Superior temporal gyrus (tissue), 1 donor: ENCODE data around the gene GAB2.
"Not testable (repeated sequence)": the region's sequence is repeated elsewhere in the genome, so short reads cannot be mapped to it uniquely, and the experiment has no call there.

Experiments
- DNase-seq: peaks from one replicate; pipeline ENCODE4 v3.0.0-alpha.2; 2016; ENCODE audit errors: extremely low spot score

The GAB2 gene

GRCh38 chr11:78223320-78223954 is 194.2 kb downstream of the GAB2 start:
- DNase-seq, result no peak

DNA sequence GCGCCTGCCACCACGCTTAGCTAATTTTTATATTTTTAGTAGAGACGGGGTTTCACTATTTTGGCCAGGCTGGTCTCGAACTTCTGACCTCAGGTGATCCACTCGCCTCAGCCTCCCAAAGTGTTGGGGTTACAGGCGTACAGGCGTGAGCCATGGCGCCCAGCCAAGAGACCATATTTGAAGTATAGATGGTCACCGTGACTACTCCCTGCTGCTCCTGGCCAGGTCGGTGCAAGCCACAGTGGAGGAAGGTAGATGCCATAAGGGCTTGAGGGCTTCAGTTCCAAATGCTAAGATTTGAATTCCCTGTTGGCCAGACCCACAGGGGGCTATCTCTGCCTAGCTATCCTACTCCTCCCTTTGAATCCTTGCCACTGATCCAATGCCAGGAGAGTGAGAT is 194.9 kb downstream of the GAB2 start:
- DNase-seq, result not testable (repeated sequence)

DNA sequence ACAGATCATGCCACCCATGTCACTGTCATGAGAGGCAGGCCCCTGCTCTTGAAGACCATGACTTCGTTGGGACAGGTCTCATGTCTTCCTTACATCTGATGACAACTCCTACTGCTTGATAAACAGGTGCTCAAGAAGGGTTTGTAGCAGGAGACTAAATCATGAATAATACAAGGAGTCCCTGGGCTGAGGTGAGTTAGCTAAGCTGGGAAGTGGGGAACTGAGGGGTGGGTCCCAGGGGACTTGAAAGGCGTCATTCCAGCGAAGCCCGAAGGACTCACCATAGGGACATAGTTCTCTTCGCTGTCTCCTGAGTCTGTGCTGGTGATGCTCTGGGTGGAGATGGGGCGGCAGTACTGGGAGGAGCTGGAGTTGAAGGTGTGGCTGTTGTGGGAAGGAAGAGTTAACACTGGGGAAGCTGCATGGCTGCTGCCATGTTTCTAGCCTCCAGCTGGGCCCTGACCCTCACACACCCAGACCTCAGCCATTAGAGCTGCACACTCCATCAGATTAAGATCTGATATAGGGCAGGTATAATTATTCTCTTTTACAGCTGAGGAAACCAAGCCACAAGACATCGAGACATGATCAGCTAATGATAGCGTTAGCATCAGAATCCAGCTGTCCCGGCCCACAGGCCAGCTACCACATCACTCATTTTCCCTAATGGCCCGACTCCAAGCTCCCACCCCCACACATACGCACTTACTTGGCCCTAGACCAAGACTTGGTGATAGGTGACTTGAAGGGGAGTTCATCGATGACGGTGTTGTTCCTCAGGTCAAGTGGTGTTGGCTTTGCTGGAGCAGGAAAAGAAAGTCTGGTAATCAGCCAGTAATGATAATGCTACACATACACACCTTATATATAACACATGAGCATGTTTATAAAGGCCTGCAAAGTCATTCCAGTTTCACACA is 196.0 kb downstream of the GAB2 start:
- no peak for DNase-seq

- DNase-seq, result no peak
Measured at GRCh38 chr11:78220218-78221157, 197.1 kb downstream of the GAB2 start.

DNA sequence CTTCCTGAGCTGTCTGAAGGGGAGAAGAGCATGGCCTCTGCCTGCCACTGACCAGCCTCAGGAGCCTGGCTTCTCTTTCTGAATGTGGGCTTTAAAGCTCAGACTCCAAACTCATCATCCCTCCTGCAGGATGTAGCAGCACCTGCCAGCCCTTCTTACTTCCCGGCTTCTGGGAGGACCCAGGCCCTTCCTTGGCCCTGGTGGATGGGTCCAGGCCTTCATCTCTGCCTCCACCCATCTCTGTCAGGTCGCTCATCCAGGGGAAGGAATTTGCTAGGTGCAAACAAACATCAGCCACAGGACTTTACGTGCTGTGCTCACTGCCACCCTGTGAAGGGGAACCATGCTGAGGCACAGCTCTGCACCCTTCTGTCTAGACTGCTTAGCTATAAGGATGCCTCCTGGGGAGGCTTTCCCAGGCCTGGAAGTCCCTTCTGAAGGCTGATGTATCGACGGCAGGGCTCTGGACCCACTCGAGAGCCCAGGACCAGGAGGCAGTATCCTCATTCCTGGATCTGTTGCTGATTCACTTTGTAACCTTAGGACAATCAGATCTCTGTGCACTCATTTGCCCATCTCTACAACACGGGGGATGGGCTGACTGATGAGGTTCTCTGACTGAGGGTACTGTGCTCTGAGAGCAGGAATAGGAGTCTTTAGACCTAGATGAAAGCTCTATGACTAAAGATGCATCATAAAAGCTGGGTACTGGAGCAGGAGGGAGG is 198.0 kb downstream of the GAB2 start:
- DNase-seq, result peak; percentile 44

DNA sequence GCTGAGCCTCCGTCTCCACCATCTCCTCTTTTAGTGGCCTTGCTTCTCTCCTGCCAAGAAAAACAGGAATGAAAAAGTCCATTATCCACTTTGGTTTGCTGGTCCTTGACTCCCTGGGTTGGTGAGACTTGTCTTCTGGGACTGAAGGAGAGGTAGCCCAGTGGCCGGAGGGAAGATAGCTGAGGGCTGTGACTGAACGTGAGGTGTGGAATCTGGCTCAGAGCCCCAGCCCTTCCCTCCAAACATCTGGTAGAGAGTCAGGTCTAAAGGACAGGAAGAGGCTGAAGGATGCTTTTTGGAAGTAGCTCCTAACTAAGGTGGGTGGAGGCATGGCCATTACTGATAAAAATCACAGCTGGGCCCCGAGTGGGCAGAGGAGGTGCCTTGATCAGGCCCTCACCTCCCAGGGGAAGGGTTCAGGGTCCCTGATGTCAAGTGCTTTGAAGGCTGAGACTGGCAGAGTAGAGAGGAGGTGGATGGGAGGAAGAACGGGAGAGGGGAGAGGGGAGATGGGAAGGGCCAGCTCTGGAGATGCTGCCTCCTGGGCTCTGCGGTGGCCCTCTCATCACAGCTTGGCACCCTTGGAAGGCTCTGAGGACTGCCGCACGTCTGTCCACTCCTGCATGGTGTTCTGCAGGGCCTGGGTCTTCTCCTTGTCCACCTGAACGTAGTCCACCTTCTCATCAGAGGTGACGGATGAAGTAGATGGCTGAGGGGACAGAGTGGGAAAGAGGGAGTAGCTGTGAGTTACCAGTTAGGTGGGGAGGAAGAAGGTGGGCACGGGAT is 198.7 kb downstream of the GAB2 start:
- no peak for DNase-seq

- no peak for DNase-seq
Measured at GRCh38 chr11:78217650-78218541, 199.7 kb downstream of the GAB2 start.

- no peak for DNase-seq
Measured at GRCh38 chr11:78216571-78217287, 200.9 kb downstream of the GAB2 start.

- DNase-seq, result no peak
Measured at GRCh38 chr11:78216021-78216420, 201.6 kb downstream of the GAB2 start.

- DNase-seq, result no peak
Measured at GRCh38 chr11:78214331-78215194, 203.1 kb downstream of the GAB2 start.

- DNase-seq, result no peak
Measured at GRCh38 chr11:78213526-78214330, 203.9 kb downstream of the GAB2 start.

GRCh38 chr11:78212586-78213371 is 204.8 kb downstream of the GAB2 start:
- no peak for DNase-seq

DNA sequence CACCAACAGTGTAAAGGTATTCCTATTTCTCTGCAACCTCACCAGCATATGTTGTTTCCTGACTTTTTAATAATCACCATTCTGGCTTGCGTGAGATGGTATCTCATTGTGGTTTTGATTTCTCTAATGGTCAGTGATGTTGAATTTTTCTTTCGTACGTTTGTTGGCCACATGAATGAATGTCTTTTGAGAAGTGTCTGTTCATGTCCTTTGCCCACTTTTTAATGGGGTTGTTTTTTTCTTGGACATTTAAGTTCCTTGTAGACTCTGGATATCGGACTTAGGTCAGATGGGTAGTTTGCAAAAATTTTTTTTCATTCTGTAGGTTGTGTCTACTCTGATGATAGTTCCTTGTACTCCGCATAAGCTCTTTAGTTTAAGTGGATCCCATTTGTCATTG is 206.1 kb downstream of the GAB2 start:
- no peak for DNase-seq

DNA sequence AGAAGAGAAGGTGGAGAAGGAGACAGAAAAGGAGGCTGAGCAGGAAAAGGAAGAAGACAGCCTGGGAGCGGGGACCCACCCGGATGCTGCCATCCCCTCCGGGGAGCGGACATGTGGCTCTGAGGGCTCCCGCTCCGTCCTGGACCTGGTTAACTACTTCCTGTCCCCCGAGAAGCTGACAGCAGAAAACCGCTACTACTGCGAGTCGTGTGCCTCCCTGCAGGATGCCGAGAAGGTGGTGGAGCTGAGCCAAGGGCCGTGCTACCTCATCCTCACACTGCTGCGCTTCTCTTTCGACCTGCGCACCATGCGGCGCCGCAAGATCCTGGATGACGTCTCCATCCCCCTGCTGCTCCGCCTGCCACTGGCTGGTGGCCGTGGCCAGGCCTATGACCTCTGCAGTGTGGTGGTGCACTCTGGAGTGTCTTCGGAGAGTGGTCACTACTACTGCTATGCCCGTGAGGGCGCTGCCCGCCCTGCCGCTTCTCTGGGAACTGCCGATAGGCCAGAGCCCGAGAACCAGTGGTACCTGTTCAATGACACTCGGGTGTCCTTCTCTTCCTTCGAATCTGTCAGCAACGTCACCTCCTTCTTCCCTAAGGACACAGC is 207.5 kb downstream of the GAB2 start:
- no peak for DNase-seq

GRCh38 chr11:78209478-78209877 is 208.1 kb downstream of the GAB2 start:
- DNase-seq, result no peak
